ENCODE measurements around the gene ITPRID2. TPM values are rescaled to one million over a fixed set of nuclear protein-coding genes. Genes with fewer than 3 reads are reported as not detected.

The ITPRID2 gene
- total and polyA plus RNA-seq, 2 of the 8 experiments (the other 6 are each of a cell fraction or from before 2014, with no cell fraction given): 1.9 to 12.6 TPM

- Histone ChIP-seq H3K27me3 (replicated peaks in 1 of 4; ENCODE audit: control insufficient read depth in 3 of 4, extremely low read depth in 1 of 4, insufficient read depth in 3 of 4, low read length in 3 of 4) (no peaks in the 10 kb centered on the region), H3K9ac (replicated peaks in 1 of 4; ENCODE audit: extremely low read depth in 1 of 4, low read depth in 3 of 4, low read length in 3 of 4) (no peak overlapping the region), H3K79me2 (ENCODE audit: control insufficient read depth in 1 of 2, insufficient read depth in 2 of 2, low read length in 2 of 2) (no peaks in the 10 kb centered on the region), H2AFZ (ENCODE audit: low read length) (no peak overlapping the region), H2BK15ac (ENCODE audit: low read length) (no peak overlapping the region), H3K23me2 (ENCODE audit: low read depth, low read length) (no peaks in the 10 kb centered on the region; the same call in 1 of the 2 replicates), H2BK120ac (replicated peaks; ENCODE audit: low read depth, low read length) (no peak overlapping the region), H3K56ac (replicated peaks; ENCODE audit: insufficient read length, low read depth, low read length) (no peak overlapping the region), H3K9me3 (ENCODE audit: insufficient read depth in 2 of 2, low read depth in 1 of 2, low read length in 1 of 2) (no peaks in the 10 kb centered on the region), H2BK5ac (ENCODE audit: low read depth, low read length) (no peak overlapping the region), H3K27ac (ENCODE audit: low read depth, low read length) (no peak overlapping the region), H4K20me1 (replicated peaks in 1 of 2; ENCODE audit: control insufficient read depth in 1 of 2, insufficient read depth in 2 of 2, low read length in 2 of 2) (no peaks in the 10 kb centered on the region), H4K5ac (ENCODE audit: insufficient read length, low read depth, low read length) (no peak overlapping the region), H3K18ac (ENCODE audit: extremely low read depth, low read length) (no peak overlapping the region), H2BK12ac (ENCODE audit: low read depth, low read length) (no peak overlapping the region), H3K4me2 (ENCODE audit: insufficient read depth in 1 of 2, low read depth in 2 of 2, low read length in 2 of 2) (no peak overlapping the region), H3K14ac (ENCODE audit: insufficient read length) (no peak overlapping the region), H2AK5ac (ENCODE audit: low read depth, low read length) (no peak overlapping the region), H3K36me3 (ENCODE audit: control insufficient read depth in 2 of 4, insufficient read depth in 4 of 4, low read length in 3 of 4) (peaks cover 0 to 6% (median under 1%) of the 10 kb centered on the region in 4 experiments; a peak in 2 of 8 replicates), H4K91ac (replicated peaks; ENCODE audit: insufficient read length, low read length) (no peak overlapping the region), H3K23ac (ENCODE audit: insufficient read length) (no peak overlapping the region), H2BK20ac (ENCODE audit: low read length) (no peak overlapping the region), H3K4ac (replicated peaks; ENCODE audit: insufficient read length, low read depth, low read length) (no peak overlapping the region), H4K8ac (ENCODE audit: extremely low read depth, insufficient read depth, low read length) (no peak overlapping the region), H3K4me1 (replicated peaks in 1 of 4; ENCODE audit: control insufficient read depth in 3 of 4, insufficient read depth in 4 of 4, low read length in 3 of 4) (no peaks in the 10 kb centered on the region), H3K4me3 (ENCODE audit: extremely low read depth in 1 of 4, insufficient read depth in 2 of 4, low read depth in 3 of 4, low read length in 4 of 4) (no peak overlapping the region), H3K79me1 (ENCODE audit: low read depth, low read length) (no peaks in the 10 kb centered on the region)
- FAIRE-seq: no peak
- WGBS, 2 experiments (ENCODE audit: extremely low coverage in 1 of 2, insufficient coverage in 1 of 2, insufficient read length in 1 of 2, insufficient replicate concordance in 2 of 2, low coverage in 1 of 2, low lambda C conversion rate in 2 of 2, missing lambda C conversion rate in 1 of 2): 86% methylated on average over 2 of the region's 2 CpGs; no CpG with 5 or more reads in 1 of the 2 experiments
- DNase-seq (ENCODE audit: low read depth in 1 of 2, low spot score in 2 of 2): no peak
- CTCF ChIA-PET (ENCODE audit: partially characterized antibody): interaction anchor here (1.5 to 2.8 kb wide), 2 partner anchors 10 to 168 kb away, joined by 4 to 13 read pairs; no protein-coding TSS in a partner anchor
- no peak for TF ChIP-seq TCF12 (IDR thresholded peaks at IDR 0.05; ENCODE audit: low read depth, low read length)
- POLR2A ChIA-PET (ENCODE audit: partially characterized antibody): no interaction called here
These were observed 18.7 kb downstream of the ITPRID2 start for GRCh38 chr2:181910028-181910831.

Measured in H1 (cell line).